Measurements from ENCODE around the gene TRMT11. TPM values are rescaled to one million over a fixed set of nuclear protein-coding genes. Genes with fewer than 3 reads are reported as not detected.
A peak's percentile ranks its signal among the peaks of the same experiment; 100 is the strongest.

The TRMT11 gene
- polyA plus RNA-seq, 3 donors, result 2.1 to 3.3 (median 2.1) TPM

DNA sequence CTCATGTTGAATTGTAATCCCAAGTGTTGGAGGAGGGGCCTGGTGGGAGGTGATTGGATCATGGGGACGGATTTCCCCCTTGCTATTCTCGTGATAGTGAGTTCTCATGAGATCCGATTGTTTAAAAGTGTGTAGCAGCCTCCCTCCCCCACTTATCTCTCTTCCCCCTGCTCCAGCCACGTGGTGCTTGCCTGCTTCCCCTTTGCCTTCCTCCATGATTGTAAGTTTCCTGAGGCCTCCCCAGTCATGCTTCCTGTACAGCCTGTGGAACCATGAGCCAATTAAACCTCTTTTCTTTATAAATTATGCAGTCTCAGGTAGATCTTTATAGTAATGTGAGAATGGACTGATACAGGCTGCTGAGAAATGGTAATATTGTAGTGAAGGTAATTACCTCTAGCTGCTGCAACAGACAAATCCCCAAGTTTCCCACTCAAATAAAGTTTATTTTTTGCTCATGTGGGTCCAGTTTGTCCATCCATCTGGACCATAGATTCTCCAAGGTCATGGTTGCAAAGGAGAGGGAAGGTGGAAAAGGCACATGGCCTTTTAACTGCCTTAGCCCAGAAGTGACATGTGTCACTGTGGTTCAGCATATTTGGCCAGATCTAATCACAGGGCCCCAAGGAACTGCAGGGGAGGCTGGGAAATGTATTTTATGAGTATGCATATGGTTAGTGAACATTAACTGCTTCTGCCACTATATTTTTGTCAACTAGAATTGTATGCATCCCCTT, 89.2 kb downstream of the TRMT11 start:
- no peaks in the 10 kb centered on the region for H3K4me1 ChIP-seq (ENCODE audit: control insufficient read depth in 1 of 2, insufficient read depth in 2 of 2, low read length in 2 of 2)

DNA sequence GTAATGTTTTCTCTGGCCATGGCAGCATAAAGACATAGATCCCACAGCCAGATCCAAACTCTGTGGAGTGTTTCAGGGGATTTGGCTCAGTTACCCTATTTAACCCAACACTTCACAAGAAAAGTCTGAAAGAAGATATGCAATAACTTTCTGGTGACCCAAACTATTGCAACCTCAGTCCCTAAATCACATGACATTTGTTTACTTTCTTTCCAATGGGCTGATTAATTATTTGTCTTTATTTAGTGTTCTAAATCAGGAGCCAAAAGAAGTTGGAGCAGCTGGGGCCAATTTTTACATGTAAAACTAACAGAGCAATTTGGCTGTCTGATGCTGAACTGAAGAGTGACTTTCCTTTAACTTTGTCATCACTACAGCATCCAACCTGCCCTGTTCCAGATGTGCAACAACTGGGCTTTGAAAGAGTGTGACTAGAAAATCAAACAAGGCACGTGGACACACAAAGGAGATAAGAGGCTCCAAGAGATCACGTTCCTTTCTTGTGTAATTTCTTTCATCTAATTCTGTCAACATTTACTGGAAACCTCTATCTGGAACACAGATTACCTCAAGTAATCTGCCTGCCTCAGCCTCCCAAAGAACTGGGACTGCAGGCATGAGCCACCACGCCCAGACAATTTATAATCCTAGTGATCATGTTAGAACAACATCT, 90.8 kb downstream of the TRMT11 start:
- Mint-ChIP-seq H3K27ac (peak overlapping the region in 1 of 7 donors; percentile 68), H3K27me3 (ENCODE audit: low read depth in 3 of 3) (no peaks in the 10 kb centered on the region), H3K4me3 (no peak overlapping the region), H3K36me3 (peaks cover 0 to 4% of the 10 kb centered on the region in 2 donors), H3K9me3 (peaks cover 0 to 13% (median 8%) of the 10 kb centered on the region in 7 donors), H3K4me1 (no peaks in the 10 kb centered on the region)
- Histone ChIP-seq H4K20me1 (ENCODE audit: insufficient read depth, low read length) (no peaks in the 10 kb centered on the region), H3K4me3 (replicated peaks in 1 of 3; ENCODE audit: low read depth in 2 of 3, low read length in 3 of 3) (no peak overlapping the region), H2AFZ (ENCODE audit: insufficient read depth, low read depth, low read length, poor library complexity, severe bottlenecking) (no peak overlapping the region), H3K27me3 (ENCODE audit: control insufficient read depth in 2 of 2, insufficient read depth in 2 of 2, low read length in 2 of 2) (no peaks in the 10 kb centered on the region), H3K4me1 (ENCODE audit: control insufficient read depth in 1 of 2, insufficient read depth in 2 of 2, low read length in 2 of 2) (no peaks in the 10 kb centered on the region), H3K9ac (ENCODE audit: insufficient read depth, low read length, poor library complexity, severe bottlenecking) (no peak overlapping the region), H3K36me3 (replicated peaks in 1 of 2; ENCODE audit: control insufficient read depth in 1 of 2, insufficient read depth in 2 of 2, low read length in 2 of 2) (no peaks in the 10 kb centered on the region), H3K27ac (ENCODE audit: low read depth in 1 of 2, low read length in 2 of 2) (no peak overlapping the region), H3K79me2 (ENCODE audit: insufficient read depth, low read length) (no peaks in the 10 kb centered on the region), H3K4me2 (replicated peaks; ENCODE audit: extremely low read depth, low read length, poor library complexity, severe bottlenecking) (no peak overlapping the region), H3K9me3 (replicated peaks in 1 of 2; ENCODE audit: control insufficient read depth in 1 of 2, insufficient read depth in 1 of 2, low read length in 2 of 2) (peaks cover 0 to 8% of the 10 kb centered on the region in 2 donors)
- DNase-seq, result no peak
- TF ChIP-seq, protein P1, sequence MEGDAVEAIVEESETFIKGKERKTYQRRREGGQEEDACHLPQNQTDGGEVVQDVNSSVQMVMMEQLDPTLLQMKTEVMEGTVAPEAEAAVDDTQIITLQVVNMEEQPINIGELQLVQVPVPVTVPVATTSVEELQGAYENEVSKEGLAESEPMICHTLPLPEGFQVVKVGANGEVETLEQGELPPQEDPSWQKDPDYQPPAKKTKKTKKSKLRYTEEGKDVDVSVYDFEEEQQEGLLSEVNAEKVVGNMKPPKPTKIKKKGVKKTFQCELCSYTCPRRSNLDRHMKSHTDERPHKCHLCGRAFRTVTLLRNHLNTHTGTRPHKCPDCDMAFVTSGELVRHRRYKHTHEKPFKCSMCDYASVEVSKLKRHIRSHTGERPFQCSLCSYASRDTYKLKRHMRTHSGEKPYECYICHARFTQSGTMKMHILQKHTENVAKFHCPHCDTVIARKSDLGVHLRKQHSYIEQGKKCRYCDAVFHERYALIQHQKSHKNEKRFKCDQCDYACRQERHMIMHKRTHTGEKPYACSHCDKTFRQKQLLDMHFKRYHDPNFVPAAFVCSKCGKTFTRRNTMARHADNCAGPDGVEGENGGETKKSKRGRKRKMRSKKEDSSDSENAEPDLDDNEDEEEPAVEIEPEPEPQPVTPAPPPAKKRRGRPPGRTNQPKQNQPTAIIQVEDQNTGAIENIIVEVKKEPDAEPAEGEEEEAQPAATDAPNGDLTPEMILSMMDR (IDR thresholded peaks at IDR 0.05), result no peak
- intact Hi-C loops (cut with micrococcal nuclease), result no loop called here
- WGBS (ENCODE audit: insufficient coverage), result 88% methylated on average over 1 of the region's 3 CpGs

More for the DNA sequence above, 89.2 kb downstream of the TRMT11 start:
- H3K9me3 Mint-ChIP-seq, result peaks cover 1 to 13% (median 8%) of the 10 kb centered on the region in 7 donors
- TF ChIP-seq, protein P1 (IDR thresholded peaks at IDR 0.05), result no peak
- Histone ChIP-seq H3K27me3 (ENCODE audit: control insufficient read depth in 2 of 2, insufficient read depth in 2 of 2, low read length in 2 of 2) (no peaks in the 10 kb centered on the region), H4K20me1 (ENCODE audit: insufficient read depth, low read length) (no peaks in the 10 kb centered on the region), H3K4me2 (replicated peaks; ENCODE audit: extremely low read depth, low read length, poor library complexity, severe bottlenecking) (no peak overlapping the region), H3K79me2 (ENCODE audit: insufficient read depth, low read length) (no peaks in the 10 kb centered on the region), H3K27ac (ENCODE audit: low read depth in 1 of 2, low read length in 2 of 2) (no peak overlapping the region), H3K9ac (ENCODE audit: insufficient read depth, low read length, poor library complexity, severe bottlenecking) (no peak overlapping the region), H3K9me3 (replicated peaks in 1 of 2; ENCODE audit: control insufficient read depth in 1 of 2, insufficient read depth in 1 of 2, low read length in 2 of 2) (peaks cover 0 to 8% of the 10 kb centered on the region in 2 donors), H2AFZ (ENCODE audit: insufficient read depth, low read depth, low read length, poor library complexity, severe bottlenecking) (no peak overlapping the region), H3K36me3 (replicated peaks in 1 of 2; ENCODE audit: control insufficient read depth in 1 of 2, insufficient read depth in 2 of 2, low read length in 2 of 2) (no peaks in the 10 kb centered on the region), H3K4me3 (replicated peaks in 1 of 3; ENCODE audit: low read depth in 2 of 3, low read length in 3 of 3) (no peak overlapping the region)
- no peak for DNase-seq
- peaks cover 0 to 2% (median 0%) of the 10 kb centered on the region in 3 donors for H3K27me3 Mint-ChIP-seq (ENCODE audit: low read depth in 3 of 3)
- peak overlapping the region in 2 of 7 donors; percentile 13 to 27 for H3K27ac Mint-ChIP-seq
- no CpG with 5 or more reads among the region's 4 CpGs for WGBS (ENCODE audit: insufficient coverage)
- no peak overlapping the region for H3K4me3 Mint-ChIP-seq
- peaks cover 0 to 4% of the 10 kb centered on the region in 2 donors for H3K36me3 Mint-ChIP-seq
- H3K4me1 Mint-ChIP-seq, result no peaks in the 10 kb centered on the region
- intact Hi-C loops (cut with micrococcal nuclease), result no loop called here
